DLD1 (cell line): Measurements from ENCODE around the gene MECP2.

Experiments
- in situ Hi-C: cut with HindIII; loops from 2 replicates; pipeline ENCODE4 v1.10.0; 2017; ENCODE audit warnings: low sequenced_read_pairs

The MECP2 gene

DNA sequence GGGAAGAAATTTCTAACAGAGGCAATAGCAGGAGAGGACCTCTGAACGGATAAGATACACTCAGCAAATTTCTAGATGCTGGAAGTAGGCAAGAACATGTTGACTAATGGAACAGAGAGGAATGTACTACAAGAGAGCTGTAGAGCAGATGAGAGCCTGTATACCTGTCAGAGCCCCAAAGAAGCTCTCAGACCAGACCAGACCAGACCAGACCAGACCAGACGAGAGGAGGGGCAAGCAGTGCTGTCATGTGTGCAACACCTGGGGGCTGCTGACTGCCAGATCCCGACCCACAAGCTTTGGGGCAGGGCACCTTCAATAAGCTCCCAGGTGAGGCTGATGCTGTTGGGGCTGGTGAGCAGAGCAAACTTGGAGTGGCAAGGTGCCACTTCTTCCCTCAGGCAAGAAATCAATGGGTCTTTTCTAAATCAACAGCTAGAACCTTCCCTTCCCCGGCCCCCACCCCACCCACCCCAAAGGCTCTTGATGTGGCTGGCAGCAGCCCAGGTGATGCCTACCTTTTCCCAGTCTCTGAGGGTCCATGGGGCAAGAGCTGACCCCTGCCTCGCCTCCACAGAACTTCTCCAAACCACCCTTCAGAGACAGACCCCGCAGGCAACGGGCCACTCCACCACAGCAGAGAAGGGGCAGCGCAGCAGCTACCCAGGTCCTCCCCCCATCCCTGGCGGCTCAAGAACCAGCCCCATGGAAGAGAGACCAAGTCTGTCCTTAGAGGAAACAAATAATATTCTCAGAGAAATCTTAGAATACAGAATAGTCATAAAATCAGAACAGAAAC is 32.7 kb downstream of the MECP2 start:
- in situ Hi-C loops = no loop called here

DNA sequence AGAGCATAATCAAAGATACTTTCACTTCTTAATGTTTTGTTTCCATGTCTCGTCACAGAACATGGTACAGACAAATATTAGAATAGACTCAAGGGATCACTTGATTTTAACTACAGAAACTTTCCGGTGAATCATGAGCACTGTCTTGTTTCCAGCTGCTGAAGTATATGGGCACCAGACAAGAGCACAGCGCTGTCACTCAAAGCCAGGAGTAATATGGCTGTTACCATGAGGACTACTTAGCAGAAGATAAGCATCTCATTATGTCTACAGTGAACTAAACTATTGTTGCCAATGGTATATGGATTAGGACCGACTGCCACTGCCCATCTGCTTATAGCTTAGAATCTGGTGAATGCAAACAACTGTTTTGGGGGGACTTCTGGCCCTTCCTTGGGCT is 34.3 kb downstream of the MECP2 start:
- in situ Hi-C loops = no loop called here

DNA sequence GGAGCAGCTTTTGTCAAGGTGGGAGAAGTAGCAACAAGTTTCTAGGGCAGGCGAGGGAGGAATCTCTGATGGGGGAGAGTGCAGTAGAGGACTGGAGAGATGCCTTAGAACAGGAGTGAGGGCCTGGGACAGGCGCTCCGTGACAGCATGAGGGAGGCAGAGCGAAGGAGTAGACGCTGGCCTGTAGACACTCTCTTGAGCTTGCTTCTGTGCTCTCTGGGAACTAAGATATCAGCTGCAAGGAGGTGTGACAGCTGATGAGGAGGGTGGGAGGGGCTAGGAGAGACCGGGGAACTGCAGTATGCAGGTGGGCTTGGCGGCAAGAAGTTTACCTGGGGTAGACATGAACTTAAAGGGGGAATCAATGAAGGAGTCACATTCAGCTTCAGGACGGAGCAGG is 35.7 kb downstream of the MECP2 start:
- in situ Hi-C loops = no loop called here

DNA sequence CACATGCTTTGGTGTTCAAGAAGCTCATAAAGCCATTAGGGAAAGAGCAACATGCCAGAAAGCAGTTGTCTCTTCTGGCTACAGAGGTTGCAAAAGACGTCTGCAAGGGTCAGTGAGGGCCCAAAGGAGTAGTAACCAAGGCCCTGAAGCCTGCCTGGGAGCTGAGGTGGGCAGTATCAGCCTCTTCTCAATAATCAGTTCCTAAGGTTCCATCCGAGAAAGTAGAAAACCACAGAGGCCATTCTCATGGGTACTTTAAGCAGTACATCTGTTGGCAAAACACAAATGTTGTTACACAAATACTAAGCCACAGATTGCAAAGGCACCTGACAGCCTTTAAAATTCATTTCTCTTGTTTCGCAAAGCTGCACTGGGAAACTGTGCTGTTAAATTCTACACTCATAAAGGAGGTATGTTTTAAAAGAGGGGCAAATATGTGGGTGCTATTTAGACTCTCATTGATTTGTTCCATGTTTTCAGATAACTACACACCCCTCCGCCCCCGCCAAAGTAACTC is 37.7 kb downstream of the MECP2 start:
- in situ Hi-C loops = no loop called here

DNA sequence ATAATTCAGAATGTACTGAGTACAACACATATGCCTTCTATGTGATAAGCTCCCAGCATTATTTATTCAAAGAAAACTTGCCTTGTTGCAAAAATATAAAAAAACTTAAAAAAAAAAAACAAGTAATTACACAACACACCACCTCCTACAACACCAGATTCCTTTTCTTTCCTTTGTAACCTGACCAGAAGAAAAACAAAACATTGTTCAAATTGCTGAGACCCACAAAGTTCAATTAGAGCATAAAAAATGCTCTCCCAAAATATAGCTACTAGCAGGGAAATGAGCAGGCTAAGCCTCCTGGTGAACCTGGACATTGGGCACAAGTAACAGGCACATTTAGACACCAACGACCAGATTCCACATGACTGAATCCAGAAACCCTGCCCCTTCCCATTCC is 38.3 kb downstream of the MECP2 start:
- in situ Hi-C loops = no loop called here

DNA sequence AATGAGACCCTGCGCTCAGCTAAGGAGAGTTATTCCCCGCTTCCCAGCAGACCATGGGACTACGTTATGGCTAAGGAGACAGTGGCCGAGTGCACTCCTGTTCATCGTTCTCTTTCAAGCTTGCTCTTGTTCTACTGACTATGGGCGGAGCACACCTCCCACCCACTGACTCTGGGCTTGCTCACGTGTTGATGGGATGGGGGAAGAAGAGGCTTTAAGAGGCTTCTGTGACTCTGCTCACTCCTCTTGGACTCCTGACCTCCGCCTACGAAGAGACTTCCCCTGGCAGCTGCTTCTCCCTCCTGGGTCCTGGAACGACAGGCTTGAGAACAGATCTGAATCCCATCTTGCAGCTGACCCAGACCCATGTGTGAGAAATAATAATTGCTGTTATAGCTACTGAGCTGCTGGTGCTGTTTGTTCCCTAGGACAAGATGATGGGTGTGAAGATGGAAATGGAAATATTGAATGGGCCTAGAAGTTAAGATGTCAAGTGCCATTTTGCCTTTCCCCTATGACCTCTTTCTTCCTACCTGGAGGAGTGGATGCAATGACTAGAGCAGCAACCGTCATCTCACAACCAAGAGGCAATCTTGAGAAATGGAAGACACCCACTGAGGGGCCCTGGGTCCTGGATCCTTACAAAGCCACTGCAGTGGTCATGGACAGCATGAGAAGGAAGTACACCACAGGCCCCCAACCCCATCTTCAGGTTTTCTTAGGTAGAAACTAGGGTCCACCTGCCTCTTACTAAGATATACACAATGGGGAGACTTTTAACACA is 39.1 kb downstream of the MECP2 start:
- in situ Hi-C loops = no loop called here

DNA sequence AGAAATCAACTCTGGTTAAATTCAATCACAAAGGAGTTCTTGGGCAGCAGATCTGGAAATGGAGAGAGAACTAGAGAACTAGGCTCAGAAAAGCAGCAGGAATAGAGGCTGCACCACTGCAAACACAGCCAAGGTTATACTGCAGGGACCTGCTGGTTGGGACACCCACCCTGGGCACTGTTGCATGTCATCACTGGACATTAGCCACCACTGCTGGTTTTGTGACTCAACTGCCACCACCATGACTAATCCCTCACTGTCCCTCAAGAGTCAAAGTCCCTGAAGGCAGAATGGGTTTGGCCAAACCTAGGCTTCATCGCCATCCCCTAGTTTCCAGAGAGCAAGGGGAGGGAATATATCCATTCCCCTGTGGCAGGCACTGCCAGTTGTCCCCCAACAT is 39.7 kb downstream of the MECP2 start:
- in situ Hi-C loops = no loop called here

DNA sequence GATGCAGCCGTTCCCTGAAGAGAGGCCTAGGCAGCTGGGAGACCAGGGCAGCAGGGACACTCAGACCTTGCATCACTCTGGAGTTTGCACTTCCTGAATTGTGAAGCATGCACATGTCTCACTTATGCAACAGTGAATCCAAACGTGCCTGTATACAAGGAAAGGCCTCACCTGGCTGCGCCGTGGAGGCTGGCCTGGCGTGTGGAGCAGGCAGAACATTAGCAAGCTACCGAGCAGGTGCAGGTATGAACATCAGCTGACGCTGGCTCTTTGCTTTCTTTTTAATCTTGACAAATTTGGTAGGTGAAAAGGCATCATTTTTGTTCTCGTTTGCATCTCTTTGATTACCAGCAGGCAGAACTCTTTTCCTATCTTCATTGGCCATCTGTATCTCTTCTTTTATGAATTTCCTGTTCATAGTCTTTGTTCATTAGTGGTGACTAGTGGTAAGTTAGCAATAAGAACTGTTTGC is 40.7 kb downstream of the MECP2 start:
- in situ Hi-C loops = no loop called here

DNA sequence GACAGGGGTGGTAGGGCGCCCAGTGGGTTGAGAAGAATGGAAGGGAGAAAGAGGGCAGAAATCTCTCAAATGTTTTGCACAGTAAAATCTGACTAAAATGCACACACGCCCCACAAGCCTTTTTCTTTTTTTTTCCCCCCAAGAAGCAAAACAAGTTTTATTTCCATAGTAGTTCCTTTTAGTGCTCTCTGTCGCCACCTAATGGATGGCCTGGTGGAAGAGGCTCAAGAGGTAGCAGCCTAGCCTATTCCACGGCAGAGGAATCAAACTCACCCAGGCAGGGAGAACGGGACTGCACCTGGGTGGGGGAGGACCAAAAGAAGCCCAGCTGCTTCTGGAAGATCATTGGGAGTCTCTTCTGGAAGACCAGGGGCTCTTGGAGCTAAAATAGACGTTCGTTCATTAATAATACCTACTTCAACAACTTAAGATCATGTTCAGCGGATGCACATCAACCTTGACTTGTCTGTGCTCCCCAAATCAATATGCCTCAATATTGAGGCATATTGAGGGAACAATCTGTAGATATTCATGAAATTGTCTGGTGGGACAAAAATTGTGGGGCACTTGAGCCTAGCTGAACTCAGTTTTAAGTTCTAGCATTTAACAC is 46.2 kb downstream of the MECP2 start:
- in situ Hi-C loops = no loop called here

DNA sequence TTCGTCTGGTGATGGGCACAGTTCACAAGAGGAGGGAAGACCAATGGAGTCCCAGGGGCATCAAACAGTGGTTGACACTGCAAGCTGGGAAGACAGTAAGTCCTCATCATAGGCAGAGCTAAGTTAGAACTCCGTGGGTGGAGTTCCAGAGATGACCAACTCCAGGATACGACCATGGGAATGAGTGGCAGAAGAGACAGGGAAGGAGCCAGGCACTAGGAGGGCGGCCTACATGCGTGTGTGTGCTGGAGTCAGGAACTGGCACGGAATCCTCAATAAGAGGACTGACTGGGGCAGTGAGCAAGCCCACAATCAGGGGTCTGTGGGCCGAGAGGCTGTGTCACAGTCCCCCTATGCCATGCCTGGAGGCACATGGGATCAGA is 47.4 kb downstream of the MECP2 start:
- in situ Hi-C loops = no loop called here

DNA sequence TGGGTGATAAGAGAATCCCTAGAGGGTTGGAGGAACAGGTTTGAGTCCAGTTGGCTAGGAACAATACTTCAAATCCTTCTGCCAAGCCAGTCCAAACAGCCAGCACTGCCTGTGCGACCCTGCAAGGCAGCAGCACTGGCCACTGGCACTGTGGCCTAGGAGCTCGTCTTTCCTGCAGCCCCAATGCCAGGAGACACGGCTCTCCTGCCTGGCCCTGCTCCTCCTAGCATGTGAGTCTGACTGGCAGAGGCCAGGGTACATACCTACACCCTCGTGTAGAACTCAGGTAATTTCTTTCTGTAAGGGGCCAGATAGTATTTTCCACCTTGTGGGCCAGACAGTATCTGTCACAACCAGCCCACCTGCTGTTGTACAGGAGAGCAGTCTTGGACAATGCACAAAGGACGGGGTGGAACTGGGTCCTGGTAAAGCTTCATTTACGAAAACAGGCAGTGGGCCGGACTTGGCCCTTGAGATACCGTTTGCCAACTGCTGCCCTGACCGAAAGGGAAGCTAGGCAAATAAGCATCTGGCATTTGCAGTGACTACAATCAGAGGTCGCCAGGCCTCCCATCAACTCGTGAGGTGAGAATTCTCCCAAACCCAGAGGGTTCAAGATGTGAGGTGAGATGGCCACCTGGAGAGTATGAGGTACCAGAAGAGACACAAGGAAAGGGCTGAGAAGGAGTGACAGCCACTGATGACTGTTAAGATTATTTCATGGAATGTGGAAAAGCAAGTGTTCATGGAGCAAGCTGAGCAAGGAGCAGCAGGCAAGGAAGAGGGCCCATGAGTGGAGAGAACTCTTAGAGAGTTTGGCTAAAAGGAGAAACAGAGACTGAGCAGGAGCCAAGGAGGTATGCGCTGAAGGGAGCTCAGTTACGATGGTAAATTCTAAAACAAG is 48.1 kb downstream of the MECP2 start:
- in situ Hi-C loops = no loop called here

DNA sequence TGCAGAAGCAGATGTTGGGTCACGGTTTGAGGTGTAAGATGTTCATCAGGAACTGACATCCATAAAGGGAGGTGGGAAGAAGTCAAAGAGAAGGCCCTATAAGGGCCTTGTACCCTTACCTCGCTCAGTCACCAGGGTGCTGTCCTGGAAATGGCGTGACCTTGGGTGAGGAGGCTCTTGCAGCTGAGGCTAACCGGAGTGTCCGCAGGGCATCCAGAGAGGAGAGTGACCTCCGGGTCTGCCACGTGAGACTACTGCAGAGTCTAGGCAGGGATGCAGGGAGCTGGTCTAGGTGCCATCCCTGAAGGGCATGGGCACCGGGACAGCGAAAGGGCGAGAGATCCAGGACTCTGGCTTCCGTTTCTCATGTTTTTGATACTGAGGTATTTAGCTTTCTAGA is 49.1 kb downstream of the MECP2 start:
- in situ Hi-C loops = no loop called here

DNA sequence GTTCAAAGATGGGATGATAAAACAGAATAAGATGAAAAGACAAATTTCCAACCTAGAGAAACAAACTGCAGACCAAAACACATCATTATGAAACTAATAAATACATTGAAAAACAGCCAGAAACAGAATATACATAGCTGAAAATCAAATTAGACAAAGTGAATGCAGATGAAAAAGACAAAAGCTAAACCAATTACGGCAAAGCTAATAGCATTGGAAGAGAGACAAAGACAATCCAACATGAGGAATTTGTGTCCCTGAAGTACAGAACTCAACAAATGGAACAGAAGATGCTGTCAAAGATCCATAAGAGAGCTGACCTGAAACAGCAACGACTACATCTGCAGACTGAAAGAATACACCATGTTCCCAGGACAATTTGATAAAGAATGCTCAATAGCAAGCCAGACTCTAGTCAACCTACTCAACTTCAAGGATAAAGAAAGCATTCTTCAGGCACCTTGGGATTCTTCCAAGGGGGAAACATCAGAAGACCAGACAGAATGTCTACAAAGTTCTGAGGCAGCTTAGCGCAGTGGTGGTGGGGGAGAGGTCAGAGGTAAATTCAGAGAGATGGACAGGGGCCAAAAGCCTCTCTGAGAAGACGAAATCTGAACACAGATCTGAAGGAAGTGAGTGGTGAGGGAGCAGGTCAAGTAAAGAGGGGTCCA is 50.4 kb downstream of the MECP2 start:
- in situ Hi-C loops = no loop called here

DNA sequence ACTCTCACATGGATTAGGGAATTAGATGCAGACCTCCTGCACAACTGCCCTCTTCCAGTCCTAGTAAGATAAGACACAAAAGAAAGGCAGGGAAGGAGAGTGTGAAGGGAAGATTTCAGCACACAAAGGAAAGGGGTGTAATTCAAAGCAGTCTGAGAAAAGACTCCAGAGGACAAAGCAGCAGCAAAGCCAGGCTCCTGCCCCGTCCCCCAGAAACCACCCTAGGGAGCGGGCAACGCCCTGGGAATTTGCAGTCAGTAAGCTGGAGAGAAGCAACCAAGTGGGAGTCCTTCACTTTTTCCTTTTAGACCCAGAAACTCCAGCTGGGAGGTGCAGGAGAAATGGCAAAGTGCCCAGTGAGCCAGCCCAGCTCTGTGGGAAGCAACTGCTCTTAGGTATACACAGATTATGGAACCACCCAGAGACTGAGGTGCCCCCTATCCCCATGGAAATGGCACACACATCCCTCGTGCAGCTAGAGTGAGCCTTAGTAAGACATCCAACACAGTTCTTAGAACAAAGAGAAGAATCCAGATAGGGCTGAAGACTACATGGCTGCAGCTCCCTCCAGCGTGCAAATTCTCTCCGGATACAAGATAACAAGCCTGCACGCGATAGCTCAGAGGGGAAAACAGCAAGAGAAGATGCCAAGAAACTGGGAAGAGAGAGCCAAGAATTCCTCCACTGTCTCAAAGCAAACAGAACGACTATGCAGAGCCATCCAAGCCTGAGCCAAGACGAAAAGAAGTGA is 51.3 kb downstream of the MECP2 start:
- in situ Hi-C loops = no loop called here

DNA sequence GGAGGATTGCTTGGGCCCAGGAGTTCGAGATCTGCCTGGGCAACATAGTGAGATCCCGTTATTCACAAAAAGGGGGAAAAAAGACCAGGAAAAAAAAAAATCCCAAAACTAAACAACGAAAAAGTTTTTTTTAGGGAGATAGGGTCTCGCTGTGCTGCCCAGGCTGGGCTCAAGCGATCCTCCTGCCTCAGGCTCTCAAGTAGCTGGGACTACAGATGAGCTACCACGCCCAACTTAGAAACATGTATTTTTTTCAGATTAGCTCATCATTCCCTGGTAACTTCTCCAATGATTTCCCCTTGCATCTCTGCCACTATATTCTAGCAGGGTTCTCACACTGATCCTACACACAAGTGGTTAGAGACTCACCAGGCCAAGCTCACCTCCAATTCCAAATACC is 53.4 kb downstream of the MECP2 start:
- in situ Hi-C loops = no loop called here

DNA sequence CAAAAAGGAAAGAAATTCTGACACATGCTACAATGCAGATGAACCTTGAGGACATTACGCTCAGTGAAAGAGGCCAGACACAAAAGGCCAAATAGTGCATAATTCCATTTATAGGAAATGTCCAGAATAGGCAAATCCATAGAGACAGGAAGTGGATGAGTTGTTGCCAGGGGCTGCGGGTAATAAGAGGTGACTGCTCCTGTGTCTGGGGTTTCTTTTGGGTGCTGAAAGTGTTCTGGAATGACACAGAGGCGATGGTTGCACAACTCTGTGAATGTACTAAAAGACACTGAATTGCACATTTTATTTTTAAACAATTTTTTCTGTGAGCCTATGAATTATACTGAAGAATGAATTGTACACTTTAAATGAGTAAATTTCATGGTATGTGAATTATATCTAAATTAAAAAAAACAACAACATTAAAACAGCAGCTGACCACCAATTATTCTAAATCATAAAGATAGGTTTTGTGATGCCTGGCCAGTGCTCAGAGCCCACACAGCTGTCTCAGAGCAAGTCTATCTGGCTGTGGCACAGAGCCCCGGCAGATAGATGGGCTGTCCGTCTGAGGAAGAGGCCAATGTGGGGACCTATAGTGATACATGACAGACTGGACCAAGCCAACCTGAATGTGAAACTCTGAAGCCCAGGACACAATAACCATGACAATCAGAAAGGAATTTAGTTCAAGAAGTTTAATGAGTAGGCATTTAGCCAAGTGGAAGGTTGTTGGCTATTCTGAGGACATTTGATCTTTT is 54.3 kb downstream of the MECP2 start:
- in situ Hi-C loops = no loop called here

DNA sequence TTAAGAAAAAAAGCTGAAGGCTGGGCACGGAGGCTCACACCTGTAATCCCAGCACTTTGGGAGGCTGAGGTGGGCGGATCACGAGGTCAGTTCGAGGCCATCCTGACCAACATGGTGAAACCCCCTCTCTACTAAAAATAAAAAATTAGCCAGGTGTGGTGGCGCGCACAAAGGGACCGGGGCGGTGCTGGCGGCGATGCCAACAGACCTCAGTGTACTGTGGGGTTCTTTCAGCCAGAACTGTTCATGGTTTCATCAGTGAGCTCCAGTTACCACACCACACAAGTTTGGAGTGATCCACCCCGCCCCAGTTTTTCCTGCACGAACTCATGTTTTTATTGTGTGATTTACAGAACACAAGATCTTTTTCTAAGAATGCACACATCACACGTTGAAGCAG is 56.7 kb downstream of the MECP2 start:
- in situ Hi-C loops = no loop called here

DNA sequence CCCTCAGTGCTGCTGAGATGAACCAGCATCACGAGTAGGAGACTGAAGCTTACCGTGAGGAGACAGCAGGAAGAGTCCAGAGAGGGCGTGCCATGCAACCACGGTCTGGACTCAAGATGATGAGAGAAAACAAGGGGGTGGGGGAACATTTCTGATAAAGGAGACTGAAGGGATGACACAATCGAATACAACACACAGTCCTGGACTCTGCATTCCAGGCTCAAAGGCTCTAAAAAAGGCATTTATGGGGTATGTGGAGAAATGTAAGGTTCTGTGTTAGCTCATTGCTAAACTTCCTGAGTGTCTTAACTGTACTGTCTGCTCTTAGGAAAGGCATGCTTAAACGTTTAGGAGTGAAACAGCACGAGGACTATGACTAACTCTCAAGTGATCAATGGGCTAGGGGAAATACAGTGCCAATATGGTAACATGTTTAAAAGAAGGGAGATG is 57.2 kb downstream of the MECP2 start:
- in situ Hi-C loops = no loop called here

DNA sequence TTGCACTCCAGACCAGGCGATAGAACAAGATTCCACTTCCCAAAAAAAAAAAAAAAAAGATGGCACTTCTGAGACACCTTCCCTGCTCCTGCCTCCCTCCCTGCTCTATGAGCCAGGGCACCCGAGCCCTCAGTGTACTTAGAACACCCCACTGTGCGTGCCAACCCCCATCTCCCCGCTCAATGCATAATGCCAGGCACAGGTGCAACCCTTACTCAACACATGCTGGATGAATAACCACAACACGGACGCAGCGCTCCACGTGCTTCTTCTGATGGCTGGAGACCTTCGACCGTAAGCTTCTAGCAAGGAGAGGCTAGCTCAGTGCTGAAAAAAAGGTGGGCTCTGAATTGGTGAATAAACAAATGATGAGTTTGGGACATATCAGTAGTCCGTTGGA is 57.9 kb downstream of the MECP2 start:
- in situ Hi-C loops = no loop called here
